Heart right ventricle (tissue), 16 donors: ENCODE data around the gene TM4SF5. TPM values are rescaled to one million over a fixed set of nuclear protein-coding genes. Genes with fewer than 3 reads are reported as not detected.

ENCODE experiments used
- ATAC-seq, 8 donors: fragments of 200-7000 bp; cut with Tn5 transposase; one replicate each; pipeline ENCODE4 v1.9.1; 2020; ENCODE audit warnings: mild to moderate bottlenecking in 8 of 8, moderate library complexity in 8 of 8, moderate number of reproducible peaks in 1 of 8
- DNase-seq, 2 donors: peaks; one replicate each; pipeline ENCODE4 v3.0.0-alpha.2; 2020
- H3K27ac ChIP-seq, 10 donors: fragments of 200-600 bp; sonication (generic) in 2 of 10; one replicate each; pipeline versions ENCODE4 v1.5.0 to v1.8.0; 2020 to 2022; ENCODE audit warnings: mild to moderate bottlenecking in 3 of 10
- H3K27me3 ChIP-seq, 7 donors: fragments of 200-600 bp; one replicate each; pipeline ENCODE4 v1.8.0; 2021 to 2022; ENCODE audit warnings: mild to moderate bottlenecking in 2 of 7
- H3K36me3 ChIP-seq, 9 donors: fragments of 200-600 bp; sonication (generic) in 1 of 9; one replicate each; pipeline versions ENCODE4 v1.5.0 to v1.8.0; 2020 to 2022; ENCODE audit warnings: mild to moderate bottlenecking in 2 of 9
- H3K4me1 ChIP-seq, 9 donors: fragments of 200-600 bp; sonication (generic) in 1 of 9; one replicate each; pipeline versions ENCODE4 v1.5.0 to v1.8.0; 2020 to 2022; ENCODE audit warnings: mild to moderate bottlenecking in 4 of 9
- H3K4me3 ChIP-seq, 10 donors: fragments of 200-600 bp; sonication (generic) in 2 of 10; one replicate each; pipeline versions ENCODE4 v1.5.0 to v1.8.0; 2020 to 2022; ENCODE audit warnings: mild to moderate bottlenecking in 7 of 10, moderate library complexity in 2 of 10
- H3K9me3 ChIP-seq, 11 donors: fragments of 200-600 bp in 10 of 11; sonication (generic) in 2 of 11; one replicate each; pipeline versions ENCODE4 v1.5.0 to v1.8.0; 2013 to 2022; ENCODE audit warnings: mild to moderate bottlenecking in 2 of 11, control low read depth in 1 of 11, moderate library complexity in 1 of 11
- WGBS, 2 donors: extraction: QIAGEN DNeasy Blood & Tissue Kit; methylation state at CpG; one replicate each; pipeline ENCODE4 v1.1.7; 2013; ENCODE audit warnings: inconsistent platforms in 1 of 2; 5-methylcytosine and 5-hydroxymethylcytosine counted together
- intact Hi-C, 10 donors: fragments of 100-400 bp; cut with DNase I; formaldehyde crosslinking; loops; one replicate each; pipeline versions ENCODE4 v1.11.1 to v1.14.2; 2022
- polyA plus RNA-seq, 2 donors: library from polyadenylated mRNA; stranded (reverse); fragments of 200-250 nt; gene quantifications; one replicate each; pipeline ENCODE4 v1.2.3, GENCODE V29; 2013
- total RNA-seq, 10 donors: library from RNA; stranded (reverse); fragmentation: NEBNext Ultra II Directional in 3 of 10; extraction: Animal tissue kit (Norgen Biotek cat#: 25700) in 3 of 10; gene quantifications; one replicate each; pipeline versions ENCODE4 v1.2.1 to v1.2.4, GENCODE V29; 2021 to 2023
- TF ChIP-seq, protein P1 (sequence below), 9 donors: fragments of 200-600 bp; sonication (generic) in 2 of 9; IDR thresholded peaks; one replicate each; pipeline versions ENCODE4 v1.5.0 to v1.8.0; 2021 to 2022; ENCODE audit warnings: antibody characterized with exemption in 9 of 9, mild to moderate bottlenecking in 5 of 9, moderate library complexity in 1 of 9
- donor health status: Arrhythmogenic right ventricular cardiomyopathy.
- donor health status: ischemic (EF 13 %, LVEDD 7.1; RV severe dilation, severe dysfunction).
- donor health status: healthy with polysubstance abuse.
- donor health status: DM: no; HTN: yes; CAD: no.
- donor health status: DM: no; HTN: no; CAD: no.
- donor health status: ischemic (EF 25% LVEDD 6.9; RV normal size, moderate dysfunction).
- donor health status: ischemic (EF 25% LVEDD 5.7; RV mildly dilated, moderate dysfunction).
- donor health status: healthy.
- donor health status: DM: yes; HTN: yes; CAD: no.
- donor health status: Ischemic cardiomyopathy.
- donor health status: ischemic (EF 35%, LVEDD 5.7; RV mildly dilated, moderate dysfunction).
- donor health status: nonischemic (EF 11% LVEDD 7.7; RV severe dilation, severe dysfunction).
- donor health status: DM: yes; HTN: yes; CAD: no.
- donor health status: PGD.
- donor health status: ischemic (EF 29% LVEDD 5.4; RV normal size, mild dysfunction).
- donor health status: nonischemic (EF 23%, LVEDD 6.1; RV moderate dilation, normal function).

Gene TM4SF5
- total and polyA plus RNA-seq, 12 donors = not detected

DNA sequence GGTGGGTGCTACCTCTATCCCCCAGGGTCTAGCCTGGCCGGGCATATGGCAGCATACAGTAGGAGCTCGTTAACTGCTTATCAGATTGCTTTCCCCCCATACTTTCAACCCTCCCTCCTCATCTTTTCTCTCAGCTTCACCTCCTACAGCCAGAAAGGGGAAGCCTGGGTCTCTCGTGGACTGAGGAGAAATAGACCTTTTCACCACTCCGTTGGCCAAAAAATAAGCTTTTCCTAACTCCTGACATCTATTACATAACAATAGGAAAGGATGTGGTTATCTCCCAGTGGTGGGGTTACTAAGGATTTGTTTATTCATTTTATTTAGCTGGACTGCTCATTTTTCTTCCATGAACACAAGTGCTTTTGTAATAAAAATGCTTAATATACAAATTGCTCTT, 23.0 kb upstream of the TM4SF5 start:
- WGBS, 2 donors = 47 to 49% methylated on average over 4 of the region's 4 CpGs
- Histone ChIP-seq H3K36me3 (no peaks in the 10 kb centered on the region), H3K27me3 (peaks cover 0 to 66% (median 48%) of the 10 kb centered on the region in 7 donors), H3K9me3 (no peaks in the 10 kb centered on the region), H3K4me3 (no peak overlapping the region), H3K4me1 (peaks cover 0 to 44% (median 16%) of the 10 kb centered on the region in 9 donors), H3K27ac (peak overlapping the region in 3 of 10 donors; percentile 36 to 68 (median 39))
- DNase-seq (no peak), ATAC-seq (peak in 2 of 8 donors; percentile 13 to 36)
- TF ChIP-seq, protein P1, sequence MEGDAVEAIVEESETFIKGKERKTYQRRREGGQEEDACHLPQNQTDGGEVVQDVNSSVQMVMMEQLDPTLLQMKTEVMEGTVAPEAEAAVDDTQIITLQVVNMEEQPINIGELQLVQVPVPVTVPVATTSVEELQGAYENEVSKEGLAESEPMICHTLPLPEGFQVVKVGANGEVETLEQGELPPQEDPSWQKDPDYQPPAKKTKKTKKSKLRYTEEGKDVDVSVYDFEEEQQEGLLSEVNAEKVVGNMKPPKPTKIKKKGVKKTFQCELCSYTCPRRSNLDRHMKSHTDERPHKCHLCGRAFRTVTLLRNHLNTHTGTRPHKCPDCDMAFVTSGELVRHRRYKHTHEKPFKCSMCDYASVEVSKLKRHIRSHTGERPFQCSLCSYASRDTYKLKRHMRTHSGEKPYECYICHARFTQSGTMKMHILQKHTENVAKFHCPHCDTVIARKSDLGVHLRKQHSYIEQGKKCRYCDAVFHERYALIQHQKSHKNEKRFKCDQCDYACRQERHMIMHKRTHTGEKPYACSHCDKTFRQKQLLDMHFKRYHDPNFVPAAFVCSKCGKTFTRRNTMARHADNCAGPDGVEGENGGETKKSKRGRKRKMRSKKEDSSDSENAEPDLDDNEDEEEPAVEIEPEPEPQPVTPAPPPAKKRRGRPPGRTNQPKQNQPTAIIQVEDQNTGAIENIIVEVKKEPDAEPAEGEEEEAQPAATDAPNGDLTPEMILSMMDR (IDR thresholded peaks at IDR 0.05) = no peak
- intact Hi-C loops = no loop called here

GRCh38 chr17:4750606-4751005, 21.1 kb upstream of the TM4SF5 start:
- peaks cover 0 to 65% (median 39%) of the 10 kb centered on the region in 7 donors for H3K27me3 ChIP-seq
- intact Hi-C loops = no loop called here

GRCh38 chr17:4751932-4752331, 19.8 kb upstream of the TM4SF5 start:
- intact Hi-C loops = no loop called here
- H3K4me3 ChIP-seq = no peak overlapping the region
- no peak for ATAC-seq

More at GRCh38 chr17:4750606-4751005, 21.1 kb upstream of the TM4SF5 start:
- H3K27ac ChIP-seq = no peak overlapping the region
- H3K9me3 ChIP-seq = no peaks in the 10 kb centered on the region
- WGBS, 2 donors = 40 to 46% methylated on average over 3 of the region's 3 CpGs
- DNase-seq = no peak
- no peaks in the 10 kb centered on the region for H3K36me3 ChIP-seq
- H3K4me1 ChIP-seq = peaks cover 0 to 36% (median 10%) of the 10 kb centered on the region in 9 donors
- H3K4me3 ChIP-seq = no peak overlapping the region
- ATAC-seq = no peak
- TF ChIP-seq, protein P1 (IDR thresholded peaks at IDR 0.05) = no peak

DNA sequence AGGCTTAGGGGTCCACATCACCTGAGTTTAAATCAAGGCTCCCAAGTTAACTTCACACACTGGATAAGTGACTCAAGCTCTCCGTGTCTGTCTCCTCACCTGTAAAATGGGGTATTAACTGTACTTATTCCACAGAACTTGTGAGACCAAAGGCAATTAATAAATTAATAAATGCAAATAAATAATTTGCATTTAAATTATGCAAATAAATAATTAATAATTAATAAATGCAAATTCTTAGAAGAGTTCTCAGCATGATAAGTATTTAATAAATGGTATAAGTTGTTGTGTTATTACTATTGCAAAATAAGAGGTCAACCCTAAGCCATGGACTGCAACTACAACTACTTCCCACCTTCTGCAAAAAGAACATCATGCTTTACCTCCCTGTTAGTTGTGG, 18.3 kb upstream of the TM4SF5 start:
- no peaks in the 10 kb centered on the region for H3K36me3 ChIP-seq
- no peak overlapping the region for H3K27ac ChIP-seq
- TF ChIP-seq, protein P1 (IDR thresholded peaks at IDR 0.05) = no peak
- H3K9me3 ChIP-seq = no peaks in the 10 kb centered on the region
- intact Hi-C loops = no loop called here
- no peak overlapping the region for H3K4me3 ChIP-seq
- H3K4me1 ChIP-seq = peaks cover 0 to 19% (median 2%) of the 10 kb centered on the region in 9 donors
- no peak for ATAC-seq
- DNase-seq = no peak
- 91 to 95% methylated on average over 1 of the region's 1 CpG for WGBS, 2 donors
- peaks cover 0 to 56% (median 46%) of the 10 kb centered on the region in 7 donors for H3K27me3 ChIP-seq

More at GRCh38 chr17:4751932-4752331, 19.8 kb upstream of the TM4SF5 start:
- WGBS, 2 donors = 51 to 68% methylated on average over 5 of the region's 5 CpGs
- Histone ChIP-seq H3K9me3 (no peaks in the 10 kb centered on the region), H3K36me3 (no peaks in the 10 kb centered on the region), H3K4me1 (peaks cover 0 to 34% (median 10%) of the 10 kb centered on the region in 9 donors), H3K27ac (no peak overlapping the region), H3K27me3 (peaks cover 0 to 56% (median 38%) of the 10 kb centered on the region in 7 donors)
- TF ChIP-seq, protein P1 (IDR thresholded peaks at IDR 0.05) = no peak
- DNase-seq = no peak
